Progenitor cell of endocrine pancreas (in vitro differentiated cells): ENCODE results near the gene SLC35B3. TPM values are rescaled to one million over a fixed set of nuclear protein-coding genes. Genes with fewer than 3 reads are reported as not detected.
A peak's percentile ranks its signal among the peaks of the same experiment; 100 is the strongest.

Experiments
- DNase-seq: peaks from one replicate; pipeline ENCODE4 v3.0.0; 2021; ENCODE audit warnings: low spot score; ENCODE audit not compliant: unreplicated experiment
- H3K27ac Mint-ChIP-seq: 2 replicates; pipeline ENCODE4 v1.8.0; 2021; ENCODE audit warnings: mild to moderate bottlenecking, moderate library complexity, mixed read lengths
- H3K27me3 Mint-ChIP-seq: 2 replicates; pipeline ENCODE4 v1.8.0; 2021; ENCODE audit warnings: mixed read lengths
- H3K36me3 Mint-ChIP-seq: 2 replicates; pipeline ENCODE4 v1.8.0; 2022; ENCODE audit warnings: mixed read lengths; ENCODE audit not compliant: insufficient read depth
- H3K4me1 Mint-ChIP-seq: 2 replicates; pipeline ENCODE4 v1.8.0; 2021; ENCODE audit warnings: low read depth, mixed read lengths
- H3K4me3 Mint-ChIP-seq: 2 replicates; pipeline ENCODE4 v1.8.0; 2021; ENCODE audit warnings: low read depth, mild to moderate bottlenecking, moderate library complexity, mixed read lengths
- H3K9me3 Mint-ChIP-seq: 2 replicates; pipeline ENCODE4 v1.8.0; 2021; ENCODE audit warnings: low read depth, mixed read lengths
- total RNA-seq: library from RNA; stranded (reverse); gene quantifications from 2 replicates; pipeline ENCODE4 v1.2.1, GENCODE V29; 2021
- TF ChIP-seq, protein P1 (sequence below): fragments of 200-600 bp; sonication (generic); IDR thresholded peaks from one replicate; pipeline ENCODE4 v1.5.0; 2021; ENCODE audit warnings: antibody characterized with exemption, mild to moderate bottlenecking; ENCODE audit not compliant: unreplicated experiment

Gene SLC35B3
- total RNA-seq, 1 donor from 2014 or later = 18.9 TPM

DNA sequence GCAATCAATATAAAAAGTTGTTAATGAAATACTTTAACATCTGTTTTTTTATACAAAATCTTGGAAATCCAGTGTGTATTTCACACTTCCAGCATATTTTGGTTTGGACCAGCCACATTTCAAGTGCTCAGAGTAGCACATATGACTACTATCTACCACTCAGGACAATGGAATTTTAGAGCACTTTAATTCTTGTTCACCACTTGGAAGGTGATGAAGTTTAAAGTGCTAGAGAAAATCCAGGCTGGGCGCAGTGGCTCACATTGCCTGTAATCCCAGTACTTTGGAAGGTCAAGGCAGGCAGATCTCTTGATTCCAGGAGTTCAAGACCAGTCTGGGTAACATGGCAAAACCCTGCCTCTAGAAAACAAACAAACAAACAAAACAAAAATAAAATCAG, 6.1 kb upstream of the SLC35B3 start:
- no peak overlapping the region for H3K4me3 Mint-ChIP-seq
- no peaks in the 10 kb centered on the region for H3K27me3 Mint-ChIP-seq
- H3K9me3 Mint-ChIP-seq = no peaks in the 10 kb centered on the region
- no peaks in the 10 kb centered on the region for H3K4me1 Mint-ChIP-seq
- no peak overlapping the region for H3K27ac Mint-ChIP-seq
- no peaks in the 10 kb centered on the region for H3K36me3 Mint-ChIP-seq
- TF ChIP-seq, protein P1, sequence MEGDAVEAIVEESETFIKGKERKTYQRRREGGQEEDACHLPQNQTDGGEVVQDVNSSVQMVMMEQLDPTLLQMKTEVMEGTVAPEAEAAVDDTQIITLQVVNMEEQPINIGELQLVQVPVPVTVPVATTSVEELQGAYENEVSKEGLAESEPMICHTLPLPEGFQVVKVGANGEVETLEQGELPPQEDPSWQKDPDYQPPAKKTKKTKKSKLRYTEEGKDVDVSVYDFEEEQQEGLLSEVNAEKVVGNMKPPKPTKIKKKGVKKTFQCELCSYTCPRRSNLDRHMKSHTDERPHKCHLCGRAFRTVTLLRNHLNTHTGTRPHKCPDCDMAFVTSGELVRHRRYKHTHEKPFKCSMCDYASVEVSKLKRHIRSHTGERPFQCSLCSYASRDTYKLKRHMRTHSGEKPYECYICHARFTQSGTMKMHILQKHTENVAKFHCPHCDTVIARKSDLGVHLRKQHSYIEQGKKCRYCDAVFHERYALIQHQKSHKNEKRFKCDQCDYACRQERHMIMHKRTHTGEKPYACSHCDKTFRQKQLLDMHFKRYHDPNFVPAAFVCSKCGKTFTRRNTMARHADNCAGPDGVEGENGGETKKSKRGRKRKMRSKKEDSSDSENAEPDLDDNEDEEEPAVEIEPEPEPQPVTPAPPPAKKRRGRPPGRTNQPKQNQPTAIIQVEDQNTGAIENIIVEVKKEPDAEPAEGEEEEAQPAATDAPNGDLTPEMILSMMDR = no peak
- no peak for DNase-seq

DNA sequence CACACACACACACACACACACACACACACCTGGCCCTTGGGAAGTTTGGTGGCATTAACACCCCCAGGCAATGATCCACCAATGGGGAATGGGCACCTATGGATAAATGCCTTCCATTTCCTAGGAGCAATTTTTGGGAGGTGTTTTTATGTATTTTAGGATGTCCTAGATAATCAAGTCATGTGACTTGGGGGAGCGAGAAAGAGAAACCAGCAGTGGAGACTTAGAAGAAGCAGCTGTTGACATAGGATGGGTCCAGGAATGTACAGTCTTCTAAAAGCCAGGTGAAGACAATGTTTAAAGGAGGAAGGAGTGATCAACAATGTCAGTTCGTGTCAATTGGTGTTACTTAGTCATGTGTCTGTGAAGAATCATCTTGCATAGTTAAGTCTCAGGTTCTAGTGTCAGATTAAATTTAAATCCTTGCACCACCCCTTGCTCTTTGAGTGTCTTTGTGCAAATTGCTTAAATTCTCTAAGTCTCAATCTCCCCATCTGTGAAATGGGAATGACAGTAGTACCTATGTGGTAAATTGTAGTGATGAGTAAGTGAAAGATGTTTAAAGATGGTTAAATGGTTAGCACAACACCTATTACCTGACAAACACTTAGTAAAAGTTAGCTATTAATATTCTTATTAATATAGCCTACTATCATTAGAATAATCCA, 4.4 kb upstream of the SLC35B3 start:
- TF ChIP-seq, protein P1 = no peak
- H3K4me1 Mint-ChIP-seq = peaks cover 6% of the 10 kb centered on the region
- no peak for DNase-seq
- H3K27ac Mint-ChIP-seq = no peak overlapping the region
- H3K4me3 Mint-ChIP-seq = no peak overlapping the region
- H3K27me3 Mint-ChIP-seq = no peaks in the 10 kb centered on the region
- no peaks in the 10 kb centered on the region for H3K36me3 Mint-ChIP-seq
- H3K9me3 Mint-ChIP-seq = no peaks in the 10 kb centered on the region

DNA sequence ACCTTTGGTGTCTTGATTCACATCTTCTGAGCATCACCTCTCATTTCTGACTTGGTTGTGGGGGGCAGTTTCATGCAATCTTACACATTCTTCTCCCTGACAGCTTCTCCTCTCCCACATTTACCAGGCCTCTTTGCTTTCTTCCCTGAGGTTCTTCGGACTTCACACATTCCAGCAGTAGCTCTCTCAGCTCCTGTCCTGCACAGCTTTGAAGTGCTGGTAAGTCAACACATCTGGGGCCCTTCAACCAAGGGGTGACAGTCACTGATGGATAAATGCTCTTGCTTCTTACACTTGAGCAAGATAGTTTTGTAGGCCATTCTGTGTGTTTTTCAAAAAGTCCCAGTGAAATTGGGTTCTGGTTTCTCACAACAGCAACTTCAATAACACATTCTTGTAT, 2.5 kb upstream of the SLC35B3 start:
- TF ChIP-seq, protein P1 = no peak
- Mint-ChIP-seq H3K27me3 (no peaks in the 10 kb centered on the region), H3K4me3 (peak overlapping the region; percentile 3), H3K9me3 (no peaks in the 10 kb centered on the region), H3K4me1 (peaks cover 18% of the 10 kb centered on the region), H3K36me3 (no peaks in the 10 kb centered on the region), H3K27ac (no peak overlapping the region)
- DNase-seq = no peak

DNA sequence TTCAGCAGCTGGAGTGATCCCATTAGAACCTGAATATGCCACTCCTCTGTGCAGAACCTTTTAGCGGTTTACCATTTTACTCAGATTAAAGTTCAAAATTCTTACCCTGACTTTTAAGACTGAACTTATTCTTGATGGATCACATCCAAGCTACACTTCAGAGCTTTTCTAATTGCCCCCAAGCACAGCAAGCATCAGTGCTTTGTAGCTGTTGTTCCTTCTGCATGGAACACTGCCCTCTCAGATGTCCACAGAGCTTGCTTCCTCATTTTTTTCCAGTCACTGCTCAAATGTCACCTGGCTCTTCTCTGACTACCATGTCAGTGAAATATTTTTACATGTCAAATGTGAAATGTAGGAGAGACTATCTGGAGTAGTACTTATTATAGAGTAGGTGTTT, 1.6 kb upstream of the SLC35B3 start:
- Mint-ChIP-seq H3K36me3 (no peaks in the 10 kb centered on the region), H3K4me3 (peak overlapping the region; percentile 1)
- TF ChIP-seq, protein P1 = no peak

DNA sequence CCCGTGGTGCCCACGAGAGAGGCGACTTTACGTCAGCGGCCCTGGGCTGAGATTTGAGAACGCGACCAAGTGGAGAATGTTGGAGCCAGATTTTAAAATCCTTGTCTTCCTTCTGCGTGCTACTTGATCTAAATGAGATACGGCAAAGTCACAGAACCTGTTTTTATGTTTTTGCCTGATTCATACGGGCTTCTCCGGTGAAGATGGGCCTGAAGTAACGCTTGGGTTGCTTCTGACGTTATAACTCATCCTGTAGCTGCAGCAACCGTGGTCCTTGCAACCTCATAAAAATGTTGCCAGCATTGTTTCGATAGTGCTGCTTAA, 462 bp upstream of the SLC35B3 start:
- H3K9me3 Mint-ChIP-seq = no peaks in the 10 kb centered on the region
- H3K27ac Mint-ChIP-seq = peak overlapping the region; percentile 97
- no peaks in the 10 kb centered on the region for H3K36me3 Mint-ChIP-seq
- TF ChIP-seq, protein P1 = no peak
- peaks cover 21% of the 10 kb centered on the region for H3K4me1 Mint-ChIP-seq
- H3K27me3 Mint-ChIP-seq = no peaks in the 10 kb centered on the region
- peak overlapping the region; percentile 92 for H3K4me3 Mint-ChIP-seq
- no peak for DNase-seq

More for the DNA sequence above, 1.6 kb upstream of the SLC35B3 start:
- DNase-seq = no peak
- peaks cover 20% of the 10 kb centered on the region for H3K4me1 Mint-ChIP-seq
- H3K27ac Mint-ChIP-seq = no peak overlapping the region
- H3K27me3 Mint-ChIP-seq = no peaks in the 10 kb centered on the region
- H3K9me3 Mint-ChIP-seq = no peaks in the 10 kb centered on the region
